HG03521 (cell line): ENCODE measurements around the gene PIAS1.
"Not testable (repeated sequence)": the region's sequence is repeated elsewhere in the genome, so short reads cannot be mapped to it uniquely, and the experiment has no call there.

Experiments used
- ATAC-seq: cut with Tn5 transposase; IDR thresholded peaks from one replicate; pipeline ENCODE4 v1.9.1; 2021; ENCODE audit warnings: mild to moderate bottlenecking, moderate library complexity; ENCODE audit not compliant: unreplicated experiment

PIAS1 gene

GRCh38 chr15:68053701-68054627 lies at the start of gene PIAS1:
PIAS1 (plus strand) TSS chr15:68054315; CDS start chr15:68054327, 12 bp downstream.
- ATAC-seq, result peak; percentile 80

- ATAC-seq, result not testable (repeated sequence)
Observed at GRCh38 chr15:68007642-68008041, 46.5 kb upstream of the PIAS1 start.

GRCh38 chr15:68010361-68011153 lies 43.6 kb upstream of the PIAS1 start:
- no peak for ATAC-seq

- no peak for ATAC-seq
Observed at GRCh38 chr15:68012911-68013310, 41.2 kb upstream of the PIAS1 start.

GRCh38 chr15:68014219-68014618 lies 39.9 kb upstream of the PIAS1 start:
- ATAC-seq, result no peak

GRCh38 chr15:68015244-68015643 lies 38.9 kb upstream of the PIAS1 start:
- ATAC-seq, result no peak

- ATAC-seq, result no peak
Observed at GRCh38 chr15:68017201-68017600, 36.9 kb upstream of the PIAS1 start.

GRCh38 chr15:68018797-68019444 lies 35.2 kb upstream of the PIAS1 start:
- ATAC-seq, result no peak

- ATAC-seq, result no peak
Observed at GRCh38 chr15:68019814-68020525, 34.1 kb upstream of the PIAS1 start.

- no peak for ATAC-seq
Observed at GRCh38 chr15:68020685-68021084, 33.4 kb upstream of the PIAS1 start.

- ATAC-seq, result no peak
Observed at GRCh38 chr15:68022061-68022460, 32.1 kb upstream of the PIAS1 start.

GRCh38 chr15:68023307-68024101 lies 30.6 kb upstream of the PIAS1 start:
- ATAC-seq, result no peak

GRCh38 chr15:68025835-68026424 lies 28.2 kb upstream of the PIAS1 start:
- no peak for ATAC-seq

GRCh38 chr15:68027388-68027787 lies 26.7 kb upstream of the PIAS1 start:
- ATAC-seq, result no peak

- no peak for ATAC-seq
Observed at GRCh38 chr15:68028137-68028887, 25.8 kb upstream of the PIAS1 start.

GRCh38 chr15:68028888-68029207 lies 25.3 kb upstream of the PIAS1 start:
- no peak for ATAC-seq

GRCh38 chr15:68029959-68030358 lies 24.2 kb upstream of the PIAS1 start:
- no peak for ATAC-seq

GRCh38 chr15:68031404-68031803 lies 22.7 kb upstream of the PIAS1 start:
- no peak for ATAC-seq

GRCh38 chr15:68032672-68033071 lies 21.4 kb upstream of the PIAS1 start:
- ATAC-seq, result no peak
